HG03460 (cell line): ENCODE measurements around the gene JUNB.
"Not testable (repeated sequence)": the region's sequence is repeated elsewhere in the genome, so short reads cannot be mapped to it uniquely, and the experiment has no call there.

Source experiments
- ATAC-seq: cut with Tn5 transposase; IDR thresholded peaks from one replicate; pipeline ENCODE4 v1.9.1; 2021; ENCODE audit not compliant: unreplicated experiment

Gene JUNB

GRCh38 chr19:12788682-12789097, 2.6 kb upstream of the JUNB start:
- no peak for ATAC-seq

- no peak for ATAC-seq
Observed at GRCh38 chr19:12789098-12789903, 2.0 kb upstream of the JUNB start.

- peak; percentile 33 for ATAC-seq
Observed at GRCh38 chr19:12789904-12790619, 1.2 kb upstream of the JUNB start.

GRCh38 chr19:12790628-12791344, 500 bp upstream of the JUNB start:
- ATAC-seq, result no peak

- no peak for ATAC-seq
Observed at GRCh38 chr19:12792051-12792852, 966 bp downstream of the JUNB start.

GRCh38 chr19:12792853-12793289, 1.6 kb downstream of the JUNB start:
- ATAC-seq, result no peak

- no peak for ATAC-seq
Observed at GRCh38 chr19:12793290-12794195, 2.3 kb downstream of the JUNB start.

GRCh38 chr19:12794196-12794941, 3.1 kb downstream of the JUNB start:
- ATAC-seq, result no peak

- ATAC-seq, result no peak
Observed at GRCh38 chr19:12794971-12795381, 3.7 kb downstream of the JUNB start.

- ATAC-seq, result no peak
Observed at GRCh38 chr19:12796146-12797071, 5.1 kb downstream of the JUNB start.

- no peak for ATAC-seq
Observed at GRCh38 chr19:12797141-12797587, 5.9 kb downstream of the JUNB start.

- not testable (repeated sequence) for ATAC-seq
Observed at GRCh38 chr19:12797607-12798006, 6.3 kb downstream of the JUNB start.

- ATAC-seq, result no peak
Observed at GRCh38 chr19:12799742-12800465, 8.6 kb downstream of the JUNB start.

- ATAC-seq, result no peak
Observed at GRCh38 chr19:12800466-12800770, 9.1 kb downstream of the JUNB start.

- no peak for ATAC-seq
Observed at GRCh38 chr19:12800923-12801465, 9.7 kb downstream of the JUNB start.

GRCh38 chr19:12801466-12802266, 10.4 kb downstream of the JUNB start, which contains the start of the genes PRDX2 and THSD8:
Gene PRDX2 (minus strand): TSS chr19:12801800. CDS start chr19:12801261, 539 bp downstream.
Gene THSD8 (plus strand): TSS chr19:12802069. CDS start chr19:12802072, 3 bp downstream.
- ATAC-seq, result no peak
